ENCODE data around the gene LRMDA. TPM values are rescaled to one million over a fixed set of nuclear protein-coding genes. Genes with fewer than 3 reads are reported as not detected.

Gene LRMDA
- total RNA-seq, 1 experiment from 2014 or later, result 1.2 TPM

GRCh38 chr10:75654772-75655171, 223.3 kb downstream of the LRMDA start:
- ATAC-seq, result no peak
- TF ChIP-seq CTCF (conservative IDR thresholded peaks at IDR 0.05; ENCODE audit: low read depth, low read length) (no peak), EZH2phosphoT487 (IDR thresholded peaks at IDR 0.05; ENCODE audit: borderline replicate concordance, low read length) (no peak), EZH2 (IDR thresholded peaks at IDR 0.05; ENCODE audit: low read length, unreplicated experiment) (no peak)
- ChIA-PET CTCF (interaction anchor here (0.7 to 1.0 kb wide), 4 partner anchors 117 to 253 kb away, joined by 3 to 4 read pairs (median 3); partner anchors contain the start of gene ZNF503), POLR2A (ENCODE audit: unreplicated experiment) (no interaction called here)
- no peaks in the 10 kb centered on the region for H4K20me1 ChIP-seq (ENCODE audit: low read length)
- BruUV-seq (replicated peaks), result no TSS peak
- intact Hi-C loops (cut with micrococcal nuclease), result loop anchor here (1.0 to 10.0 kb wide), 8 partner anchors 69 to 648 kb away; no protein-coding TSS in a partner anchor
- no peaks in the 10 kb centered on the region for H3K79me2 ChIP-seq (ENCODE audit: low read length)
- peak overlapping the region; percentile 78 for H3K27ac ChIP-seq (ENCODE audit: low read length)
- H3K9me2 ChIP-seq (replicated peaks; ENCODE audit: low read length), result 0 out of 2 replicates have a peak, but pooled peaks cover 5% of the 10 kb centered on the region
- H3K27me3 ChIP-seq (ENCODE audit: low read length), result peaks cover 25% of the 10 kb centered on the region
- H3K4me2 ChIP-seq (ENCODE audit: low read length), result peak overlapping the region; percentile 24
- peak overlapping the region; percentile 12 for H3K9ac ChIP-seq (ENCODE audit: low read length)
- no peak overlapping the region for H2AFZ ChIP-seq (ENCODE audit: low read length)
- H3K9me3 ChIP-seq (ENCODE audit: low read length), result no peaks in the 10 kb centered on the region
- no peak for DNase-seq
- peaks cover 48% of the 10 kb centered on the region for H3K4me1 ChIP-seq (ENCODE audit: insufficient read depth, low read length)
- 0 out of 2 replicates have a peak overlapping the region, but pooled peaks have one; percentile 1 for H3K4me3 ChIP-seq (ENCODE audit: low read length)
- peaks cover 7% of the 10 kb centered on the region for H3F3A ChIP-seq (ENCODE audit: low read length, unreplicated experiment)
- no peaks in the 10 kb centered on the region for H3K36me3 ChIP-seq (ENCODE audit: low read depth, low read length)

GRCh38 chr10:75655791-75656451, 224.5 kb downstream of the LRMDA start:
- ChIA-PET POLR2A (ENCODE audit: unreplicated experiment) (no interaction called here), CTCF (no interaction called here)
- no TSS peak for BruUV-seq (replicated peaks)
- no peaks in the 10 kb centered on the region for H4K20me1 ChIP-seq (ENCODE audit: low read length)
- peaks cover 43% of the 10 kb centered on the region for H3K4me1 ChIP-seq (ENCODE audit: insufficient read depth, low read length)
- no peaks in the 10 kb centered on the region for H3K9me3 ChIP-seq (ENCODE audit: low read length)
- H3K27me3 ChIP-seq (ENCODE audit: low read length), result peaks cover 35% of the 10 kb centered on the region
- no peaks in the 10 kb centered on the region for H3K36me3 ChIP-seq (ENCODE audit: low read depth, low read length)
- H3K4me3 ChIP-seq (ENCODE audit: low read length), result no peak overlapping the region
- no peak overlapping the region for H3K4me2 ChIP-seq (ENCODE audit: low read length)
- no peak overlapping the region for H2AFZ ChIP-seq (ENCODE audit: low read length)
- TF ChIP-seq EZH2phosphoT487 (IDR thresholded peaks at IDR 0.05; ENCODE audit: borderline replicate concordance, low read length) (no peak), EZH2 (IDR thresholded peaks at IDR 0.05; ENCODE audit: low read length, unreplicated experiment) (no peak), CTCF (conservative IDR thresholded peaks at IDR 0.05; ENCODE audit: low read depth, low read length) (no peak)
- H3K79me2 ChIP-seq (ENCODE audit: low read length), result no peaks in the 10 kb centered on the region
- intact Hi-C loops (cut with micrococcal nuclease), result loop anchor here (2.0 to 10.0 kb wide), 2 partner anchors 259 to 647 kb away; no protein-coding TSS in a partner anchor
- H3F3A ChIP-seq (ENCODE audit: low read length, unreplicated experiment), result peaks cover 7% of the 10 kb centered on the region
- H3K9ac ChIP-seq (ENCODE audit: low read length), result no peak overlapping the region
- 0 out of 2 replicates have a peak, but pooled peaks cover 5% of the 10 kb centered on the region for H3K9me2 ChIP-seq (replicated peaks; ENCODE audit: low read length)
- ATAC-seq (no peak), DNase-seq (peak; percentile 84)
- H3K27ac ChIP-seq (ENCODE audit: low read length), result no peak overlapping the region

GRCh38 chr10:75657351-75657750, 225.9 kb downstream of the LRMDA start:
- intact Hi-C loops (cut with micrococcal nuclease), result loop anchor here (10.0 kb wide), 1 partner anchor 257 kb away; no protein-coding TSS in a partner anchor
- POLR2A ChIA-PET (ENCODE audit: unreplicated experiment), result no interaction called here

More at GRCh38 chr10:75657351-75657750, 225.9 kb downstream of the LRMDA start:
- Histone ChIP-seq H3K79me2 (ENCODE audit: low read length) (no peaks in the 10 kb centered on the region), H2AFZ (ENCODE audit: low read length) (no peak overlapping the region), H4K20me1 (ENCODE audit: low read length) (no peaks in the 10 kb centered on the region), H3F3A (ENCODE audit: low read length, unreplicated experiment) (peaks cover 7% of the 10 kb centered on the region), H3K9me2 (replicated peaks; ENCODE audit: low read length) (0 out of 2 replicates have a peak, but pooled peaks cover 5% of the 10 kb centered on the region), H3K4me2 (ENCODE audit: low read length) (no peak overlapping the region), H3K36me3 (ENCODE audit: low read depth, low read length) (no peaks in the 10 kb centered on the region), H3K27ac (ENCODE audit: low read length) (no peak overlapping the region), H3K9ac (ENCODE audit: low read length) (no peak overlapping the region), H3K4me3 (ENCODE audit: low read length) (no peak overlapping the region), H3K4me1 (ENCODE audit: insufficient read depth, low read length) (peaks cover 40% of the 10 kb centered on the region), H3K9me3 (ENCODE audit: low read length) (no peaks in the 10 kb centered on the region), H3K27me3 (ENCODE audit: low read length) (peaks cover 42% of the 10 kb centered on the region)
- no peak for ATAC-seq
- no peak for DNase-seq
- CTCF ChIA-PET, result no interaction called here
- BruUV-seq (replicated peaks), result no TSS peak
- TF ChIP-seq EZH2phosphoT487 (IDR thresholded peaks at IDR 0.05; ENCODE audit: borderline replicate concordance, low read length), result no peak
- no peak for TF ChIP-seq EZH2 (IDR thresholded peaks at IDR 0.05; ENCODE audit: low read length, unreplicated experiment)
- no peak for TF ChIP-seq CTCF (conservative IDR thresholded peaks at IDR 0.05; ENCODE audit: low read depth, low read length)
